MM.1S (cell line): Measurements from ENCODE around the gene SFXN1.

Experiments
- DNase-seq: peaks from one replicate; pipeline ENCODE4 v3.0.0-alpha.2; 2015
- H2AFZ ChIP-seq: fragments of 300-600 bp; sonication (generic); 2 replicates; pipeline ENCODE4 v1.6.0; 2016; ENCODE audit warnings: antibody characterized with exemption, low read length
- H3F3A ChIP-seq: fragments of 300-600 bp; sonication (generic); 2 replicates; pipeline ENCODE4 v1.6.1; 2016; ENCODE audit warnings: mild to moderate bottlenecking, antibody characterized with exemption, low read length, moderate library complexity, mixed read lengths; ENCODE audit not compliant: insufficient read depth
- H3K27ac ChIP-seq: fragments of 300-600 bp; sonication (generic); 2 replicates; pipeline ENCODE4 v1.5.1; 2016; ENCODE audit warnings: mild to moderate bottlenecking, low read length
- H3K27me3 ChIP-seq: fragments of 300-600 bp; sonication (generic); replicated peaks from 2 replicates; pipeline ENCODE4 v1.6.0; 2016; ENCODE audit warnings: low read length; ENCODE audit not compliant: insufficient read depth
- H3K36me3 ChIP-seq: fragments of 300-600 bp; sonication (generic); replicated peaks from 2 replicates; pipeline ENCODE4 v1.6.1; 2016; ENCODE audit warnings: mild to moderate bottlenecking, low read length, mixed read lengths; ENCODE audit not compliant: insufficient read depth
- H3K4me1 ChIP-seq: fragments of 300-600 bp; sonication (generic); 2 replicates; pipeline ENCODE4 v1.6.1; 2016; ENCODE audit warnings: low read length, mixed read lengths
- H3K4me2 ChIP-seq: fragments of 300-600 bp; sonication (generic); 2 replicates; pipeline ENCODE4 v1.6.0; 2016; ENCODE audit warnings: low read depth, low read length
- H3K4me3 ChIP-seq: fragments of 300-600 bp; sonication (generic); 2 replicates; pipeline ENCODE4 v1.5.1; 2016; ENCODE audit warnings: low read length, mixed read lengths
- H3K79me2 ChIP-seq: fragments of 300-600 bp; sonication (generic); 2 replicates; pipeline ENCODE4 v1.6.1; 2016; ENCODE audit warnings: mixed run types, low read length, mixed read lengths
- H3K9ac ChIP-seq: fragments of 300-600 bp; sonication (generic); 2 replicates; pipeline ENCODE4 v1.6.1; 2016; ENCODE audit warnings: low read length, mixed read lengths
- H3K9me2 ChIP-seq: fragments of 300-600 bp; sonication (generic); replicated peaks from 2 replicates; pipeline ENCODE4 v1.6.1; 2016; ENCODE audit warnings: mild to moderate bottlenecking, low read length, mixed read lengths; ENCODE audit not compliant: insufficient read depth
- H3K9me3 ChIP-seq: fragments of 300-600 bp; sonication (generic); replicated peaks from 2 replicates; pipeline ENCODE4 v1.6.1; 2016; ENCODE audit warnings: mild to moderate bottlenecking, low read length, mixed read lengths; ENCODE audit not compliant: insufficient read depth
- H4K20me1 ChIP-seq: fragments of 300-600 bp; sonication (generic); 2 replicates; pipeline ENCODE4 v1.6.1; 2016; ENCODE audit warnings: mild to moderate bottlenecking, low read length, moderate library complexity, mixed read lengths; ENCODE audit not compliant: insufficient read depth
- EZH2 ChIP-seq: fragments of 300-600 bp; sonication (generic); optimal IDR thresholded peaks from 2 replicates; pipeline ENCODE3; 2017; ENCODE audit warnings: low read depth, mild to moderate bottlenecking, antibody characterized with exemption, low read length, mixed read lengths
- EZH2phosphoT487 ChIP-seq: fragments of 300-600 bp; sonication (generic); IDR thresholded peaks from 2 replicates; pipeline ENCODE4 v1.6.1; 2018; ENCODE audit warnings: antibody characterized with exemption, low read length
- TF ChIP-seq, protein P1 (sequence below): fragments of 300-600 bp; sonication (generic); IDR thresholded peaks from 2 replicates; pipeline ENCODE4 v1.5.1; 2016; ENCODE audit warnings: antibody characterized with exemption, low read length, mixed read lengths

Gene SFXN1

DNA sequence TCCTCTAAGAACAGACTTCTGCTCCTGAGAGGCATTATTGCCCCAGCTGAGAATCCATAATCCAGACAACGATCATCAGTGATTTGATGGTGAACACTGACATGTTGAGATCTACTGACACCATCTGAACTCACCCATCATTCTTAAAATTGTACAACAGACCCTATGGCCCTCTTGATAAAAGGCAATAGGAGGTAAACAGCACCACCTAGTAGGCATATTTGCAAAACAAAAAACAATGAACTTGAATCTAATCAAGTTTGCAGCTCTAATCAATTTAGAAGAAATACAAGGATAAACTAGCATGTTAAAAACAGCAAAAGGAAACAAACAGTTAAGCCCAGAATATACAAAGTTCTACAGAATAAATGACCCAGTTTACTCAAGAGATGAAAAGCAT is 89.6 kb downstream of the SFXN1 start:
- Histone ChIP-seq H3K4me3 (no peak overlapping the region), H3K79me2 (no peaks in the 10 kb centered on the region), H3K9me3 (no peaks in the 10 kb centered on the region), H3K4me1 (peaks cover under 1% of the 10 kb centered on the region; the same call in 1 of the 2 replicates), H4K20me1 (no peaks in the 10 kb centered on the region), H3K27me3 (no peaks in the 10 kb centered on the region), H3F3A (no peaks in the 10 kb centered on the region), H3K9me2 (no peaks in the 10 kb centered on the region), H3K27ac (no peak overlapping the region), H3K36me3 (no peaks in the 10 kb centered on the region), H3K9ac (no peak overlapping the region), H3K4me2 (no peak overlapping the region), H2AFZ (no peak overlapping the region)
- DNase-seq, result peak; percentile 30
- TF ChIP-seq, protein P1, sequence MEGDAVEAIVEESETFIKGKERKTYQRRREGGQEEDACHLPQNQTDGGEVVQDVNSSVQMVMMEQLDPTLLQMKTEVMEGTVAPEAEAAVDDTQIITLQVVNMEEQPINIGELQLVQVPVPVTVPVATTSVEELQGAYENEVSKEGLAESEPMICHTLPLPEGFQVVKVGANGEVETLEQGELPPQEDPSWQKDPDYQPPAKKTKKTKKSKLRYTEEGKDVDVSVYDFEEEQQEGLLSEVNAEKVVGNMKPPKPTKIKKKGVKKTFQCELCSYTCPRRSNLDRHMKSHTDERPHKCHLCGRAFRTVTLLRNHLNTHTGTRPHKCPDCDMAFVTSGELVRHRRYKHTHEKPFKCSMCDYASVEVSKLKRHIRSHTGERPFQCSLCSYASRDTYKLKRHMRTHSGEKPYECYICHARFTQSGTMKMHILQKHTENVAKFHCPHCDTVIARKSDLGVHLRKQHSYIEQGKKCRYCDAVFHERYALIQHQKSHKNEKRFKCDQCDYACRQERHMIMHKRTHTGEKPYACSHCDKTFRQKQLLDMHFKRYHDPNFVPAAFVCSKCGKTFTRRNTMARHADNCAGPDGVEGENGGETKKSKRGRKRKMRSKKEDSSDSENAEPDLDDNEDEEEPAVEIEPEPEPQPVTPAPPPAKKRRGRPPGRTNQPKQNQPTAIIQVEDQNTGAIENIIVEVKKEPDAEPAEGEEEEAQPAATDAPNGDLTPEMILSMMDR, result peak; percentile 46
- no peak for TF ChIP-seq EZH2phosphoT487
- no peak for TF ChIP-seq EZH2

DNA sequence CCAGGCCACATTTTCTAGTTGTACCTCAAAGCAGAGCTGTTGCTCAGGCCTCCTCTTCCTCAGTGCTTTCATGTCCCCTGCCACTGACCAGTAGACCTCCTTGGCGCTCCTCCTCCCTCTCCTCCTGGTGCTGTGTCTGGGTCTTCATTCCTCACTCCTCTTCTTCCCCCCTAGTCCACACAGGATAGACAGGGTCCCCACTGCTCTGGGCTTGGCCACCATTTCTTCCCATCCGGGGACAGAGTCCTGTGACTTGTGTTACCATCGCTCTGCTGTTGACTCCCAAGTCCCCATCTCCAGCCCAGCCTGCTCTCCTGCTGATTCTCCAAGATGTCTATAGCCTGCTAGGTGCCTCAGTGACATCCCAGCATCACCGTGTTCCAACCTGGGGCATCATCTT is 91.3 kb downstream of the SFXN1 start:
- no peaks in the 10 kb centered on the region for H3K36me3 ChIP-seq
- H3K27ac ChIP-seq, result no peak overlapping the region
- no peaks in the 10 kb centered on the region for H3K79me2 ChIP-seq
- no peaks in the 10 kb centered on the region for H3F3A ChIP-seq
- H3K9me2 ChIP-seq, result no peaks in the 10 kb centered on the region
- H3K9me3 ChIP-seq, result no peaks in the 10 kb centered on the region
- H4K20me1 ChIP-seq, result no peaks in the 10 kb centered on the region
- no peaks in the 10 kb centered on the region for H3K27me3 ChIP-seq
- H3K4me3 ChIP-seq, result no peak overlapping the region
- H3K9ac ChIP-seq, result no peak overlapping the region
- TF ChIP-seq EZH2phosphoT487, result no peak
- no peak for TF ChIP-seq EZH2
- TF ChIP-seq, protein P1, result no peak
- no peak for DNase-seq
- H2AFZ ChIP-seq, result no peak overlapping the region
- no peak overlapping the region for H3K4me2 ChIP-seq
- no peaks in the 10 kb centered on the region for H3K4me1 ChIP-seq

DNA sequence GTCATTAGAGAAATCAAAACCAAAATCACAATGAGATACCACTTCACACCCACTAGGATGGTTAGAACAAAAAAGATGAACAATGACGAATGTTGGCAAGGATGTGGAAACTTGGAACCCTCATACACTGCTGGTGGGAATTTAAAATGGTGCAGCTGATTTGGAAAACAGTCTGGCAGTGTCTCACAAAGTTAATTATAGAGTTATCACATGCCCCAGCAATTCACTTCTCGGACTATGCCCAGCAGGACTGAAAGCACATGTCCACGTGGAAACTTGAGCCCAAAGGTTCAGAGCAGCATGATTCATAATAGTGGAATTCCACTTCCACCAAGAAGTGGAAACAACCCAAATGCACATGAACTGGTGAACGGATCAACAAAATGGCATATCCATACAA is 94.5 kb downstream of the SFXN1 start:
- no peak overlapping the region for H2AFZ ChIP-seq
- no peaks in the 10 kb centered on the region for H3K9me2 ChIP-seq
- no peaks in the 10 kb centered on the region for H4K20me1 ChIP-seq
- no peaks in the 10 kb centered on the region for H3K36me3 ChIP-seq
- no peak for TF ChIP-seq EZH2phosphoT487
- TF ChIP-seq EZH2, result no peak
- TF ChIP-seq, protein P1, result no peak
- H3K9ac ChIP-seq, result no peak overlapping the region
- H3K27me3 ChIP-seq, result no peaks in the 10 kb centered on the region
- no peaks in the 10 kb centered on the region for H3F3A ChIP-seq
- no peak overlapping the region for H3K27ac ChIP-seq
- no peak overlapping the region for H3K4me2 ChIP-seq
- no peaks in the 10 kb centered on the region for H3K4me1 ChIP-seq
- no peak for DNase-seq
- no peaks in the 10 kb centered on the region for H3K79me2 ChIP-seq
- no peak overlapping the region for H3K4me3 ChIP-seq
- H3K9me3 ChIP-seq, result no peaks in the 10 kb centered on the region
